IMR-90 (cell line): ENCODE results near the gene RBMS3. TPM values are rescaled to one million over a fixed set of nuclear protein-coding genes. Genes with fewer than 3 reads are reported as not detected.

Source experiments
- ATAC-seq: fragments of 200-7000 bp; cut with Tn5 transposase; 2 replicates; pipeline ENCODE4 v1.9.1; 2020; ENCODE audit warnings: low read depth, mild to moderate bottlenecking, moderate library complexity
- BruUV-seq: library from RNA; stranded (reverse); fragments of 400-500 nt; replicated peaks from 2 replicates; lab custom pipeline; 2021; lab: Mats Ljungman, UMichigan
- CTCF ChIA-PET: fragments of 300-600 bp; formaldehyde crosslinking; extraction: SDS; loops from one replicate; lab custom pipeline; 2021; ENCODE audit warnings: antibody characterized with exemption; lab: Yijun Ruan, JAX
- POLR2A ChIA-PET: fragments of 300-600 bp; sonication (Branson Sonifier 250); formaldehyde crosslinking; loops from one replicate; lab custom pipeline; 2022; ENCODE audit warnings: antibody characterized with exemption; ENCODE audit not compliant: unreplicated experiment; lab: Charles Lee
- DNase-seq: peaks from one replicate; pipeline ENCODE4 v3.0.0; 2013
- H2AFZ ChIP-seq: replicated peaks from 2 replicates; pipeline ENCODE3; 2013; ENCODE audit warnings: low read length, mild to moderate bottlenecking; ENCODE audit not compliant: poor library complexity
- H2AK5ac ChIP-seq: 2 replicates; pipeline ENCODE4 v1.6.1; 2013; ENCODE audit warnings: low read depth, low read length, inconsistent platforms
- H2AK9ac ChIP-seq: replicated peaks from 2 replicates; pipeline ENCODE3; 2013; ENCODE audit warnings: mild to moderate bottlenecking, low read depth, low read length, moderate library complexity; ENCODE audit not compliant: poor library complexity
- H2BK120ac ChIP-seq: 2 replicates; pipeline ENCODE4 v1.6.1; 2013; ENCODE audit warnings: low read depth, low read length, inconsistent platforms
- H2BK15ac ChIP-seq: 3 replicates; pipeline ENCODE4 v1.6.1; 2013; ENCODE audit warnings: low read depth, low read length, inconsistent platforms
- H2BK20ac ChIP-seq: 2 replicates; pipeline ENCODE4 v1.6.1; 2013; ENCODE audit warnings: low read depth, mild to moderate bottlenecking, inconsistent platforms, low read length, moderate library complexity
- H2BK5ac ChIP-seq: 2 replicates; pipeline ENCODE4 v1.6.1; 2013; ENCODE audit warnings: mild to moderate bottlenecking, low read depth, low read length, inconsistent platforms; ENCODE audit not compliant: poor library complexity, severe bottlenecking
- H3K14ac ChIP-seq: replicated peaks from 2 replicates; pipeline ENCODE4 v1.6.1; 2013; ENCODE audit warnings: low read depth, low read length, inconsistent platforms
- H3K18ac ChIP-seq: 2 replicates; pipeline ENCODE4 v1.6.1; 2013; ENCODE audit warnings: low read depth, low read length, control low read depth
- H3K23ac ChIP-seq: 2 replicates; pipeline ENCODE4 v1.6.1; 2013; ENCODE audit warnings: low read depth, low read length, inconsistent platforms
- H3K27ac ChIP-seq: 2 replicates; pipeline ENCODE4 v1.5.1; 2013; ENCODE audit warnings: mild to moderate bottlenecking, control low read depth, low read length; ENCODE audit not compliant: insufficient read depth
- H3K27me3 ChIP-seq: 2 replicates; pipeline ENCODE4 v1.6.1; 2013; ENCODE audit warnings: low read length; ENCODE audit not compliant: control insufficient read depth, insufficient read depth
- H3K36me3 ChIP-seq: 2 replicates; pipeline ENCODE4 v1.6.1; 2013; ENCODE audit warnings: low read length, mixed read lengths; ENCODE audit not compliant: control insufficient read depth, insufficient read depth
- H3K4ac ChIP-seq: 2 replicates; pipeline ENCODE4 v1.6.1; 2013; ENCODE audit warnings: low read depth, low read length, inconsistent platforms
- H3K4me1 ChIP-seq: 2 replicates; pipeline ENCODE4 v1.6.1; 2013; ENCODE audit warnings: low read length, mixed read lengths; ENCODE audit not compliant: control insufficient read depth, insufficient read depth
- H3K4me2 ChIP-seq: 2 replicates; pipeline ENCODE4 v1.6.1; 2013; ENCODE audit warnings: low read depth, mild to moderate bottlenecking, control low read depth, low read length, moderate library complexity
- H3K4me3 ChIP-seq: 2 replicates; pipeline ENCODE4 v1.5.1; 2013; ENCODE audit warnings: low read depth, mild to moderate bottlenecking, control low read depth, low read length, moderate library complexity; ENCODE audit not compliant: insufficient read depth
- H3K56ac ChIP-seq: 2 replicates; pipeline ENCODE4 v1.6.1; 2013; ENCODE audit warnings: low read length, inconsistent platforms; ENCODE audit not compliant: insufficient read depth; ENCODE audit errors: extremely low read depth
- H3K79me1 ChIP-seq, 2 experiments: 2 replicates each; pipeline ENCODE4 v1.6.1; 2013; ENCODE audit warnings: low read length in 2 of 2, inconsistent platforms in 1 of 2, low read depth in 1 of 2
- H3K9ac ChIP-seq: 2 replicates; pipeline ENCODE4 v1.6.1; 2013; ENCODE audit warnings: low read depth, low read length, control low read depth
- H3K9me1 ChIP-seq: 2 replicates; pipeline ENCODE4 v1.6.1; 2013; ENCODE audit warnings: low read length, inconsistent platforms; ENCODE audit not compliant: insufficient read depth
- H3K9me3 ChIP-seq: 2 replicates; pipeline ENCODE4 v1.6.1; 2013; ENCODE audit warnings: low read length; ENCODE audit not compliant: control insufficient read depth, insufficient read depth
- H4K20me1 ChIP-seq: 2 replicates; pipeline ENCODE4 v1.6.1; 2013; ENCODE audit warnings: low read length, inconsistent platforms; ENCODE audit not compliant: insufficient read depth
- H4K5ac ChIP-seq: 2 replicates; pipeline ENCODE4 v1.6.1; 2013; ENCODE audit warnings: mild to moderate bottlenecking, low read depth, low read length, control low read depth
- H4K8ac ChIP-seq, 2 experiments: 2 replicates each; pipeline ENCODE4 v1.6.1; 2013; ENCODE audit warnings: low read depth in 2 of 2, low read length in 2 of 2, control low read depth in 1 of 2, inconsistent platforms in 1 of 2
- H4K91ac ChIP-seq: 2 replicates; pipeline ENCODE4 v1.6.1; 2013; ENCODE audit warnings: low read depth, low read length, inconsistent platforms; ENCODE audit not compliant: insufficient read depth
- CEBPB ChIP-seq: IDR thresholded peaks from 2 replicates; pipeline ENCODE4 v1.6.1; 2012; ENCODE audit warnings: low read depth, low read length, improper control_type of control experiment
- RFX5 ChIP-seq: IDR thresholded peaks from 2 replicates; pipeline ENCODE4 v1.8.0; 2012; ENCODE audit warnings: low read depth, mild to moderate bottlenecking, low read length, moderate library complexity
- WGBS, 2 experiments: methylation state at CpG; one replicate each; pipeline versions ENCODE4 v1.1.5 to v1.1.7; 2013; ENCODE audit warnings: missing lambda C conversion rate in 2 of 2; ENCODE audit not compliant: insufficient read length in 1 of 2; ENCODE audit errors: extremely low coverage in 2 of 2; 5-methylcytosine and 5-hydroxymethylcytosine counted together
- dilution Hi-C: fragments of 300-500 bp; cut with HindIII; formaldehyde crosslinking; loops from one replicate; pipeline ENCODE4 v1.14.3; 2018; ENCODE audit warnings: low sequenced_read_pairs; ENCODE audit not compliant: unreplicated experiment
- in situ Hi-C: fragments of 300-500 bp; cut with MboI; formaldehyde crosslinking; loops from 3 replicates; pipeline ENCODE4 v1.14.3; 2019; ENCODE audit warnings: low sequenced_read_pairs, inconsistent platforms, mixed read lengths
- intact Hi-C: fragments of 100-400 bp; cut with micrococcal nuclease; formaldehyde crosslinking; loops from 2 replicates; pipeline ENCODE4 v1.10.0; 2022
- polyA plus RNA-seq, 3 experiments: library from polyadenylated mRNA; depleted of rRNA; stranded (reverse); fragments of >200 nt; gene quantifications; 2 replicates each; pipeline ENCODE4 v1.2.3, GENCODE V29; 2012; ENCODE audit warnings: low replicate concordance in 1 of 3
- total RNA-seq: library from RNA; depleted of rRNA; stranded (reverse); fragments of >200 nt; gene quantifications from 2 replicates; pipeline ENCODE4 v1.2.3, GENCODE V29; 2012
- TF ChIP-seq, protein P1 (sequence below): fragments of 150-350 bp; IDR thresholded peaks from 2 replicates; pipeline ENCODE4 v1.6.1; 2016; ENCODE audit warnings: low read depth, mild to moderate bottlenecking, low read length, moderate library complexity, borderline replicate concordance

The RBMS3 gene
- total and polyA plus RNA-seq, 2 of the 4 experiments (the other 2 are of a cell fraction) = 15.2 to 127 TPM

DNA sequence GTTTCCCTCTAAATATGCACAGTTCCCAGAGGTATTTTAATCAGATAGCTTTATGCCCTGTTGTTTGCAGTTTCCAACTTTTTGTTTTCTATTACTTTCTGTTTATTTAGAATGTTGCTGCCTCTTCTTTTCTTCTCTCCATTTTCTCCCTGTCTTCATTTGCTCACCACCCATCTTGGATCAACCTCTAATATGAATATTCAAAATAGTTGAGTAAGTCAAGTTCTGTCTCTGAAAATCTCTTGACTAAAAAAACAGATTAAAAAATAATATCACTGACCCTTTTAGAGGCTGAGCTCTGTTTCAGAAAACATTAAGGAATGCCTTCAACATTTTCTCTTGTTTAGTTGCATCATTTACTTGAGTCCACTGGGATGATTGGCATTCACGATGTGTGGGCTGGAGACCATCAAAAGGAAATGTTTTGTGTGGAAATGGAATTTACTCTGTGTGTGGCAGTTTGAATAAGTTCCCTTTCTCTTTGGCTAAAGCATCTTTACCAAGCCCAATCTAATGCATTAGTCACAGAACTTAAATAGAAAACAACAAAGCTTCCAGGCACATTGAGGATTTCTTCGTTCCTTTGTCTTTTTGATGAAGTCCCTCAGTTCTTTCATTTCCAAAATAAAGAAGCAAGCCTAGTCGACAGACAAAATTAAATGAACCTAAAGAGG lies 691.6 kb downstream of the RBMS3 start:
- intact Hi-C loops = no loop called here
- Histone ChIP-seq H2BK5ac (no peak overlapping the region), H3K14ac (0 out of 2 replicates have a peak overlapping the region, but pooled peaks have one; percentile 13), H3K36me3 (no peaks in the 10 kb centered on the region), H3K9me1 (no peaks in the 10 kb centered on the region), H2AK9ac (no peak overlapping the region), H3K4me1 (peaks cover 3% of the 10 kb centered on the region; the same call in 1 of the 2 replicates), H4K5ac (peak overlapping the region; percentile 13; the same call in 1 of the 2 replicates), H3K4me3 (no peak overlapping the region), H4K8ac (no peak overlapping the region), H3K27me3 (no peaks in the 10 kb centered on the region), H2BK20ac (no peak overlapping the region), H2BK120ac (no peak overlapping the region), H3K18ac (no peak overlapping the region), H3K9ac (no peak overlapping the region), H3K4ac (no peak overlapping the region), H2BK15ac (no peak overlapping the region), H3K56ac (no peak overlapping the region), H3K27ac (no peak overlapping the region), H4K20me1 (no peaks in the 10 kb centered on the region), H3K23ac (no peak overlapping the region), H4K91ac (no peak overlapping the region), H3K9me3 (no peaks in the 10 kb centered on the region), H3K4me2 (peak overlapping the region; percentile 40; the same call in 1 of the 2 replicates), H3K79me1 (peaks cover 0 to 3% of the 10 kb centered on the region in 2 experiments; a peak in 1 of 4 replicates), H2AFZ (no peak overlapping the region), H2AK5ac (no peak overlapping the region)
- dilution Hi-C loops = no loop called here
- ATAC-seq (peak; percentile 66), DNase-seq (peak; percentile 57)
- no CpG with 5 or more reads among the region's 3 CpGs for WGBS, 2 experiments
- in situ Hi-C loops = no loop called here
- peak; percentile 39; the same call in 1 of the 2 replicates for TF ChIP-seq CEBPB
- TF ChIP-seq RFX5 = no peak
- TF ChIP-seq, protein P1, sequence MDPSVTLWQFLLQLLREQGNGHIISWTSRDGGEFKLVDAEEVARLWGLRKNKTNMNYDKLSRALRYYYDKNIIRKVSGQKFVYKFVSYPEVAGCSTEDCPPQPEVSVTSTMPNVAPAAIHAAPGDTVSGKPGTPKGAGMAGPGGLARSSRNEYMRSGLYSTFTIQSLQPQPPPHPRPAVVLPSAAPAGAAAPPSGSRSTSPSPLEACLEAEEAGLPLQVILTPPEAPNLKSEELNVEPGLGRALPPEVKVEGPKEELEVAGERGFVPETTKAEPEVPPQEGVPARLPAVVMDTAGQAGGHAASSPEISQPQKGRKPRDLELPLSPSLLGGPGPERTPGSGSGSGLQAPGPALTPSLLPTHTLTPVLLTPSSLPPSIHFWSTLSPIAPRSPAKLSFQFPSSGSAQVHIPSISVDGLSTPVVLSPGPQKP = no peak
- ChIA-PET POLR2A (no interaction called here), CTCF (no interaction called here)
- no TSS peak for BruUV-seq
